ENCODE measurements around the gene C3orf85. TPM values are rescaled to one million over a fixed set of nuclear protein-coding genes. Genes with fewer than 3 reads are reported as not detected.
"Not testable (repeated sequence)": the region's sequence is repeated elsewhere in the genome, so short reads cannot be mapped to it uniquely, and the experiment has no call there.

C3orf85 gene
- total RNA-seq, 2 donors from 2014 or later = not detected

DNA sequence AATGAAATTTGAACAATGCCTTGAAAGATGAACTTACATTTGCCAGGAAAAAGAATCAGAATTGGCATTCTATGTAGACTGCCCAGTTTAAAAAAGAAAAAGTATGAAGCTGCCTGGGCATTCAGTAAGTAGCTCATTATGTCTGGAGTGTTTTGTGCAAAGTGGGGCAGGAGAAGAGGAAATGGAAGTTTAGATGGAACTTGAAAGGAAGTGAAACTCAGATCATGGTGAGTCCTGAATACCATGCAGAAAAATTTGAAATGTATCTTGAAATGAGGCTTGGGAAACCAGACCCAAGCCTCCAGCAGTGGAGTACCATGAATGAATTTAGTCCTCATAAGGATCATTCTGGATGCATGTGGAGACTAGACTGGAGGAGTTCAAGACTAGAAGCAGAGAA, 13.8 kb upstream of the C3orf85 start:
- Mint-ChIP-seq H3K4me3 (no peak overlapping the region), H3K36me3 (ENCODE audit: insufficient read depth in 2 of 2) (peaks cover 0 to 2% of the 10 kb centered on the region in 2 donors), H3K27ac (peak overlapping the region; percentile 11), H3K27me3 (ENCODE audit: low read depth) (no peaks in the 10 kb centered on the region), H3K4me1 (ENCODE audit: low read depth) (no peaks in the 10 kb centered on the region), H3K9me3 (no peaks in the 10 kb centered on the region)
- ATAC-seq (replicated peaks in 1 of 2) = no peak
- DNase-seq = no peak

DNA sequence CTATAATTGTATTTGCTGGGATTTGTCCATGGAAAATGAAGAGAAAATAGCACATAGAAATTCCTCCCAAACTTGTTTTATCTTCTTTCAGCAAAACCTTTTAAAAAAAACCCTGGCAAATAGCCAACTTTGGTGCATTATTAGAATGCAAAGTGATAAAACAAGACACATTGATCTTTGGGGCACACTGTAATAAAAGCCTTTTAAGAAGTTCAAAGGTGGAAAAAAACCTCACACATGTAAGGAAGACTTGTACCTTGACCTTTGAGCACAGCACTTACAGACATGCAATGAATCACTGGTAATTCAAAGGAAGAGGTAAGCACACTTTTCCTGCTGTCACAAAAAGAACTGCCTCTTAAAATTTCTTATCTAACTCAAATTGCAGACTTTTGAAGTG, 10.6 kb upstream of the C3orf85 start:
- Mint-ChIP-seq H3K9me3 (peaks cover 0 to 2% of the 10 kb centered on the region in 2 donors), H3K27ac (no peak overlapping the region), H3K4me1 (ENCODE audit: low read depth) (no peaks in the 10 kb centered on the region), H3K4me3 (no peak overlapping the region), H3K36me3 (ENCODE audit: insufficient read depth in 2 of 2) (peaks cover 0 to 2% of the 10 kb centered on the region in 2 donors), H3K27me3 (ENCODE audit: low read depth) (no peaks in the 10 kb centered on the region)
- no peak for ATAC-seq (replicated peaks in 1 of 2)
- no peak for DNase-seq

DNA sequence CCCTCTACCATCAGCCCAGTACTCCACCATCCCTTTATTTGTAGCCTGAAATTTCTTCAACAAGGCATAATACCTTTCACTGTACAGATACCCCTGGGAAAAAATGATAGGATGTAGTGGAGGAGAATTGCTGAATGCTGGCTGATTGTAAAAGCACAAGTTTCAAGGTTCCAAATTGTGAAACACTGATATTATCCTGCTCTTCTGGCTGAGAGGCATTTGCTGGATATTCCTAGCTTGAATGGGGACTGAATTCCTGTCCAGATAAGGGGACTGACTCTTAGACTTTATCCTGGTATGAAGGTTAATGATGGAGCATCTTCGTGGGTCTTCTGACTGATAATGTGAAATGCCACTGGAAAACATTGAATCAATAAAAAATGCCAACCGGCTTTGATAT, 9.0 kb upstream of the C3orf85 start:
- DNase-seq (no peak), ATAC-seq (replicated peaks in 1 of 2) (no peak)
- Mint-ChIP-seq H3K4me3 (no peak overlapping the region), H3K9me3 (peaks cover 0 to 2% of the 10 kb centered on the region in 2 donors), H3K4me1 (ENCODE audit: low read depth) (no peaks in the 10 kb centered on the region), H3K36me3 (ENCODE audit: insufficient read depth in 2 of 2) (peaks cover 0 to 1% of the 10 kb centered on the region in 2 donors), H3K27ac (no peak overlapping the region), H3K27me3 (ENCODE audit: low read depth) (peaks cover 6% of the 10 kb centered on the region)

- ATAC-seq (replicated peaks in 1 of 2) = no peak
- H3K36me3 Mint-ChIP-seq (ENCODE audit: insufficient read depth in 2 of 2) = no peaks in the 10 kb centered on the region
- no peak for DNase-seq
- H3K4me3 Mint-ChIP-seq = no peak overlapping the region
- H3K27me3 Mint-ChIP-seq (ENCODE audit: low read depth) = peaks cover 6% of the 10 kb centered on the region
- H3K9me3 Mint-ChIP-seq = peaks cover 0 to 2% of the 10 kb centered on the region in 2 donors
- no peak overlapping the region for H3K27ac Mint-ChIP-seq
- no peaks in the 10 kb centered on the region for H3K4me1 Mint-ChIP-seq (ENCODE audit: low read depth)
Measured at GRCh38 chr3:109131276-109131675, 5.2 kb upstream of the C3orf85 start.

- DNase-seq = no peak
- Mint-ChIP-seq H3K4me3 (no peak overlapping the region), H3K9me3 (peaks cover 0 to 2% of the 10 kb centered on the region in 2 donors), H3K4me1 (ENCODE audit: low read depth) (no peaks in the 10 kb centered on the region), H3K36me3 (ENCODE audit: insufficient read depth in 2 of 2) (no peaks in the 10 kb centered on the region), H3K27me3 (ENCODE audit: low read depth) (peaks cover 6% of the 10 kb centered on the region), H3K27ac (no peak overlapping the region)
- no peak for ATAC-seq (replicated peaks in 1 of 2)
Measured at GRCh38 chr3:109132801-109133473, 3.6 kb upstream of the C3orf85 start.

DNA sequence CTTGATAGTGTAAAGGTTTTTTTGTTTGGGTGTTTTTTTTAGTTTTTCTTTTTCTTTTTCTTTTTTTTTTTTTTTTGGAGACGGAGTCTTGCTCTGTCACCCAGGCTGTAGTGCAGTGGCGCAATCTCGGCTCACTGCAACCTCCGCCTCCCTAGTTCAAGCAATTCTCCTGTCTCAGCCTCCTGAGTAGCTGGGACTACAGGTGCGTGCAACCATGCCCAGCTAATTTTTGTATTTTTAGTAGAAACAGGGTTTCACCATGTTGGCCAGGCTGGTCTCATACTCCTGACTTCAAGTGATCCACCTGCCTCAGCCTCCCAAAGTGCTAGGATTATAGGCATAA, 3.1 kb upstream of the C3orf85 start:
- H3K4me3 Mint-ChIP-seq; H3K27ac Mint-ChIP-seq; DNase-seq; ATAC-seq (replicated peaks in 1 of 2); H3K4me1 Mint-ChIP-seq (ENCODE audit: low read depth); H3K9me3 Mint-ChIP-seq; H3K36me3 Mint-ChIP-seq (ENCODE audit: insufficient read depth in 2 of 2); H3K27me3 Mint-ChIP-seq (ENCODE audit: low read depth): not testable (repeated sequence)

DNA sequence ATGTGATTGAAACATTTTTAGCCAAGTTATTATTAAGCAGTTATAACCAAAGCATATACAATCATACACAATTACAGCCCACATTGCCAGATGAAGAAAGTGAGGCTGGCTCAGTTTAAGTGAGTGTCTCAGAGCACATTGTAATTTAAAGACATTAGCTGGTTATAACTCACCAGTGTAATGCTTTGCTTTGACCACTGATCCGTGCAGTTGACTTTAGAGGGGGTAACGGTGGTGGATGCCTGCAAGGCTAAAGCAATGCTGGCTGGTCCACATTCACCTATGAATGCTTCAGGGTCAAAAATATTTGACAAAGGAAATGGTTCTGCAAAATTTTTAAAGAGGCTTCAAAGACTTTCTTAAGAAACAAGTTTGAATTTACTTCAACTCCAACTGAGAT, 1.2 kb downstream of the C3orf85 start:
- Mint-ChIP-seq H3K36me3 (ENCODE audit: insufficient read depth in 2 of 2) (no peaks in the 10 kb centered on the region), H3K4me1 (ENCODE audit: low read depth) (no peaks in the 10 kb centered on the region), H3K9me3 (no peaks in the 10 kb centered on the region), H3K27me3 (ENCODE audit: low read depth) (peaks cover 6% of the 10 kb centered on the region), H3K27ac (no peak overlapping the region), H3K4me3 (no peak overlapping the region)
- DNase-seq (no peak), ATAC-seq (replicated peaks in 1 of 2) (no peak)

DNA sequence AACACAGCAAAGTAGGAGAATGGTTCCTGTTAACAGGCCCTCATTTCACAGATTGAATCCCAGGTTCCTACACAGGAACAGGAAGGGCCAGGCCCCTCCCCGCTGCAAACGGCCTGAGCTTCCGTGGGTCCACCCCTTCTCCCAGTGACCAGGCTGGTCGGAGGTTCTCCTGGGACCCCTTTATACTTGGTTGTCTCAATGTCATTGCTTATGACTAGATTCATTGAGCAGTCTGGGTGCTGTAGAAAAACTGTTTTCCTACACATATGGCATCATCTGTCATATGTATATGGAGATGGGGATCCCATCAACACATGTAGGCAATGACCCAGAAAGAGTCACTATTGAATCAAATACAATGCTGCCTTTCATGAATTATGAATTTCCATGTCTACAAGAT, 3.8 kb downstream of the C3orf85 start:
- ATAC-seq (replicated peaks in 1 of 2) (no peak), DNase-seq (no peak)
- Mint-ChIP-seq H3K4me3 (no peak overlapping the region), H3K4me1 (ENCODE audit: low read depth) (no peaks in the 10 kb centered on the region), H3K36me3 (ENCODE audit: insufficient read depth in 2 of 2) (no peaks in the 10 kb centered on the region), H3K27ac (no peak overlapping the region), H3K27me3 (ENCODE audit: low read depth) (peaks cover 6% of the 10 kb centered on the region), H3K9me3 (no peaks in the 10 kb centered on the region)

GRCh38 chr3:109143646-109144045, 7.1 kb downstream of the C3orf85 start:
- H3K4me1 Mint-ChIP-seq (ENCODE audit: low read depth) = no peaks in the 10 kb centered on the region
- ATAC-seq (replicated peaks in 1 of 2) = no peak
- no peak overlapping the region for H3K27ac Mint-ChIP-seq
- no peak overlapping the region for H3K4me3 Mint-ChIP-seq
- DNase-seq = no peak
- H3K36me3 Mint-ChIP-seq (ENCODE audit: insufficient read depth in 2 of 2) = no peaks in the 10 kb centered on the region
- H3K9me3 Mint-ChIP-seq = peaks cover 0 to 2% of the 10 kb centered on the region in 2 donors
- H3K27me3 Mint-ChIP-seq (ENCODE audit: low read depth) = peaks cover 12% of the 10 kb centered on the region

- Mint-ChIP-seq H3K4me3 (no peak overlapping the region), H3K9me3 (peaks cover 0 to 2% of the 10 kb centered on the region in 2 donors), H3K27ac (no peak overlapping the region), H3K4me1 (ENCODE audit: low read depth) (no peaks in the 10 kb centered on the region), H3K27me3 (ENCODE audit: low read depth) (peaks cover 6% of the 10 kb centered on the region), H3K36me3 (ENCODE audit: insufficient read depth in 2 of 2) (no peaks in the 10 kb centered on the region)
- ATAC-seq (replicated peaks in 1 of 2) (no peak), DNase-seq (no peak)
Measured at GRCh38 chr3:109149078-109149477, 12.6 kb downstream of the C3orf85 start.

DNA sequence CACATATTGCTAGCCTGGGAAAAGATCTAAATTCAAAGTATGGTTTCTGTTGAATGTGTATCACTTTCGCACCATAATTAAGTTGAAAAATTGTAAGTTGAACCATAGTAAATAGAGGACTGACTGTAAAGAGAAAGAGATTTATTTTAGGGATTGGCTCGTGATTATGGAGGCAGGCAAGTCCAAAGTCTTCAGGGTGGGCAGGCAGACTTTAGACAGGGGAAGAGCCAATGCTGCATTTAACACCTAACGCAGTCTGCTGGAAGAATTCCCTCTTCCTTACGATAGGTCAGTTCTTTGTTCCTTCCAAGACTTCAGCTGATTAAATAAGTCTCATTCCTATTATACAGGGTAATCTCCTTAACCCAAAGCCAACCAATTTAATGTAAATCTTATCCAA, 15.8 kb downstream of the C3orf85 start:
- Mint-ChIP-seq H3K4me3 (no peak overlapping the region), H3K27ac (no peak overlapping the region)
- no peak for DNase-seq

DNA sequence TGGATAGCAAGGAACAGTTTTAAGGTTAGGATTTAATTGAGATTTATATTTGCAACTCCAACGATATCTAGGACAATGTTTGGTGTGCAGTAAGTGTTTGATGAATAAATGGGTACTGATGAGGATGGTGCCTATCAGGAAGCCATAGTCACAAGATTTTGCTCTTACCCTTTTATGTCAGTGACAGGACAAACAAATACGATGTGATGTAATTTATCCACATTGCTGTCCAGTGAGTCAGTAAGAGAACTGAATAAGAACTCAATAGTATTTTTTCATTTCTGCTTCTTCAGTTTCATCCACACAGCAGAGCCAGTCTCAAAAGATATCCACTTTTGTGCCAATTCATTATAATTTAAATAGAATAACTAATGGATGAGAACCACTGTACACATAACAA, 18.5 kb downstream of the C3orf85 start:
- DNase-seq (no peak), ATAC-seq (replicated peaks in 1 of 2) (no peak)
- no peaks in the 10 kb centered on the region for H3K36me3 Mint-ChIP-seq (ENCODE audit: insufficient read depth in 2 of 2)
- H3K27me3 Mint-ChIP-seq (ENCODE audit: low read depth) = no peaks in the 10 kb centered on the region
- no peak overlapping the region for H3K27ac Mint-ChIP-seq
- H3K9me3 Mint-ChIP-seq = peaks cover 0 to 1% of the 10 kb centered on the region in 2 donors
- H3K4me3 Mint-ChIP-seq = no peak overlapping the region
- H3K4me1 Mint-ChIP-seq (ENCODE audit: low read depth) = no peaks in the 10 kb centered on the region

More for the DNA sequence above, 15.8 kb downstream of the C3orf85 start:
- H3K9me3 Mint-ChIP-seq = peaks cover 0 to 2% of the 10 kb centered on the region in 2 donors
- H3K36me3 Mint-ChIP-seq (ENCODE audit: insufficient read depth in 2 of 2) = no peaks in the 10 kb centered on the region
- no peaks in the 10 kb centered on the region for H3K4me1 Mint-ChIP-seq (ENCODE audit: low read depth)
- H3K27me3 Mint-ChIP-seq (ENCODE audit: low read depth) = no peaks in the 10 kb centered on the region
- ATAC-seq (replicated peaks in 1 of 2) = no peak

DNA sequence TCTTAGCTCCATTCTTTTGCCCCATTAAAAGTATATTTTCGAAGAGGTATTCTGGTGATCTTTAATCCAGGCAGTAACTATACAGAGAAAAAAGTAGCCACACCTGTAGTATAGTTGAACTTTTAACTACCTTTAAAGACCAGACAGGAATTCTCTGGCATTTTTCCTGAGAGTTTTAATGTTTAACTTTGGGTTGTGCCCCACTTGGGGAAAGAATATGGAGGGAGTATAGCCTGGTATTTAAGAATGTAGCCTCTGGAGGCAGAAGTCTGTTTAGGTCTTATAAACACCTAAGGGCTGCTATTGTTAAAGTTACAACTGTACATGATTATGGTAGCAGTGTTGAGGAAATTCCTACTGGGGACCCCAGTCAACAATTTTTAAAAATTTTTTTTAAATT, 19.3 kb downstream of the C3orf85 start:
- Mint-ChIP-seq H3K4me3 (no peak overlapping the region), H3K9me3 (peaks cover 0 to 1% of the 10 kb centered on the region in 2 donors), H3K4me1 (ENCODE audit: low read depth) (no peaks in the 10 kb centered on the region), H3K27ac (no peak overlapping the region), H3K27me3 (ENCODE audit: low read depth) (no peaks in the 10 kb centered on the region), H3K36me3 (ENCODE audit: insufficient read depth in 2 of 2) (no peaks in the 10 kb centered on the region)
- no peak for ATAC-seq (replicated peaks in 1 of 2)
- DNase-seq = no peak

GRCh38 chr3:109161487-109162123, 25.1 kb downstream of the C3orf85 start:
- no peaks in the 10 kb centered on the region for H3K27me3 Mint-ChIP-seq (ENCODE audit: low read depth)
- no peak overlapping the region for H3K4me3 Mint-ChIP-seq
- H3K27ac Mint-ChIP-seq = no peak overlapping the region
- DNase-seq (no peak), ATAC-seq (replicated peaks in 1 of 2) (no peak)
- H3K4me1 Mint-ChIP-seq (ENCODE audit: low read depth) = no peaks in the 10 kb centered on the region
- H3K9me3 Mint-ChIP-seq = peaks cover 0 to 1% of the 10 kb centered on the region in 2 donors
- H3K36me3 Mint-ChIP-seq (ENCODE audit: insufficient read depth in 2 of 2) = no peaks in the 10 kb centered on the region

All from activated T-cell treated with anti-CD3 and anti-CD28 coated beads, Interleukin-2, amount 50 U/mL, for 72 hours (primary cell).